ENCODE data around the gene LRCH3.

- TF ChIP-seq POLR2AphosphoS5 (IDR thresholded peaks at IDR 0.05), result no peak
- no peak for TF ChIP-seq POLR2A (IDR thresholded peaks at IDR 0.05)
- no peak for TF ChIP-seq CTCF (IDR thresholded peaks at IDR 0.05)
Measured at GRCh38 chr3:197858133-197858532, 67.1 kb downstream of the LRCH3 start.

Measured in upper lobe of left lung (tissue), 4 donors.